ENCODE results near the gene RIMS3.
"Not testable (repeated sequence)": the region's sequence is repeated elsewhere in the genome, so short reads cannot be mapped to it uniquely, and the experiment has no call there.

The RIMS3 gene

DNA sequence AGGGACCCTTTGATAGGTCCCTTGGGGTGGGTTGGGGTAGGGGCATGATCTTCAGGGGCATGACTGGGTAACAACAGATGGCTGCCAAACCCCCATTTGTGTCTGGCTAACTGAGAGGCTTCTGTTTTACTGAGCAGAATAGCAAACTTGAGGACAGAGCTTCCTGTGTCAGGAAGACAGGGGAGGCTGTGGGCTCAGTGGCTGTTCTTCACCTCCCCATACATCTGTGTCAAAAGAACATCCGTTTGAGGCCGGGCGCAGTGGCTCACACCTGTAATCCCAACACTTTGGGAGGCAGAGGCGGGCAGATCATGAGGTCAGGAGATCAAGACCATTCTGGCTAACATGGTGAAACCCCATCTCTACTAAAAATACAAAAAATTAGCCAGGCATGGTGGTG is 35.9 kb downstream of the RIMS3 start:
- not testable (repeated sequence) for DNase-seq

DNA sequence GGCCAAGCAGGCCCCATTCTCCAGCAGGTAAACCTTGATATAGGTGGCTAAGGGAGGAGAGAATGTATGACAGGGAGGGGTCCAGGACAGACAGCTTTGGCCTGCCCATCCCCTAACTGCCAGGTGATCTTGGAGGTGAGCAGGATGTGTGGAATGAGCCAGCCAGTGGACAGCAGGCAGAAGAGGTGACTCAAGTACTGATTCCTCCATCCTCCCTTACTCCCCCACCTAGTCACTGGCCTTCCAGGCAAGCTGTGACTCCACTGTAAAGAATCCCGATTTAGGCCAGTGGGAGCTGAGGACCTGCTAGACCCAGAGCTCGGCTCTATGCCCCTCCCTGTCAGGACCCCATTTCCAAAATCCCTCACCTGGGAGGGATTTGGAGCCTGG is 36.6 kb downstream of the RIMS3 start:
- DNase-seq: no peak

- DNase-seq: no peak
Measured at GRCh38 chr1:40627987-40628902, 37.2 kb downstream of the RIMS3 start.

DNA sequence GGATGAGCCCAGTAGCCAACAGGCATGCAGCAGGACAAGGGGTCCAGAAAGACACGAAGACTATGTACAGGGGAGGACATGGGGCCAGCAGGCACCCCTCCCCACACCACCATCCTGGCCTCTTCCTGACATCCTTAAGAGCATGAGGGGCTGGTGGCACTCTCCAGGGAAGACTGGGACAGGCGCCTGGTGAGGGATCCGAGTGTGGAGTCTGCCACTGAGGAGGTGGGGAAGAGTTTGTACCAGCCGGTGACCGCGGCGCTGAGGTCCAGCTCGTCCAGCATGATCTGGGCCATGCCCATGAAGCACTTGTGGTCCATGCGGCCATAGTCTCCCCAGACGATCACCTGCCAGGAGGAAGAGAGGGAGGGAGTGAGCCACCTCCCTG is 39.1 kb downstream of the RIMS3 start:
- no peak for DNase-seq

GRCh38 chr1:40625476-40626382 is 39.8 kb downstream of the RIMS3 start:
- no peak for DNase-seq

DNA sequence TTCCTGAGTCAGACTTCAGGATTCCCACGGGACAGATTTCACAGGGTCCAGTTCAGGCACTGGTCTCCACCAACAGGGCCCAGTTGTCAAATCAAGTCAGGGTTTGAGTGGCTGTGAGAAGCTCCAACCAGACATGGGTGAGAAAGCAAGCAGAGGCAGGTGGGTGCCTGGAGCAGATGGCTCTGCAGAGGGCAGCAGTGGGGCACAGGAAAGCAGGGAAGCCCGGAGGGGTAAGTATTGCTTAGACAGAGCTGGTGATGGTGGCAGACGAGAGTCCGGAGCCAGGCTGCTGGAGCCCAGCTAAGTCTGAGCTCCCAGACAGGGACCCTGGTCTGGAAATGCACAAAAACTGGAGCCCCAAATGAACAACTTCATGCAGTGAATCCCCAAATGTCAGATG is 40.4 kb downstream of the RIMS3 start:
- DNase-seq: no peak

DNA sequence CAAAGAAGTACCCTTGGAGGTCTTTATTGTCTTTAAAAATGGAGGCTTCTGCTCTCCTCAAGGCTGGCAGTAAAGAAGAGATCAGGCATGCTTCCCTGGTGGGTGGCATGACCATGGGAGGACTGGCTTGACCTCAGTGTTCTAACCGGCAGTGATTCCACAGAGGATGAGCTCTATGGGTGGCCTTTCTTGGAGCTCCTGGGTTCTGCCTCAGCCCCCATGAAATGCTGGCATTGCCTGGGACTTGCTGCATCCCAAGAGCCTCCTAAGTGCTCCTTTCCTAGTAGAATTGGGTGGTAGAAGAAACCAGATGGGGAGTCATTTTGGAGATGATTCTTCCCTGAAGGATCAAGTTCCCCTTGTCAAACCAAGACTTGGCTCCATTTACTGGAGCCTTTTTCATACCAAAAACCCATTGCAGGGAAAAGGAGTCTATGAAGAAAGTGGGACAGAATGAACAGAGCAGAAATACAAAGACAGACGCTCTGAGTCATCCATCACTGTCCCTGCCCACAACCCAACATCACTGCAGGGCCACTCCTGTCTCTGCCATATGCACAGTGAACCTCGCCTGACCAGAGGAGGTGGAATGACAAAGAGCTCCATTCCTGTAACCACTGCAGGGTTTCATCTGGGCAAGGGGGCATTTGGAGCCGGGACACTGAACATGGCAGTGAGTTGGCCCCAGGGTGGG is 42.4 kb downstream of the RIMS3 start:
- no peak for DNase-seq

- no peak for DNase-seq
Measured at GRCh38 chr1:40621821-40622450, 43.5 kb downstream of the RIMS3 start.

DNA sequence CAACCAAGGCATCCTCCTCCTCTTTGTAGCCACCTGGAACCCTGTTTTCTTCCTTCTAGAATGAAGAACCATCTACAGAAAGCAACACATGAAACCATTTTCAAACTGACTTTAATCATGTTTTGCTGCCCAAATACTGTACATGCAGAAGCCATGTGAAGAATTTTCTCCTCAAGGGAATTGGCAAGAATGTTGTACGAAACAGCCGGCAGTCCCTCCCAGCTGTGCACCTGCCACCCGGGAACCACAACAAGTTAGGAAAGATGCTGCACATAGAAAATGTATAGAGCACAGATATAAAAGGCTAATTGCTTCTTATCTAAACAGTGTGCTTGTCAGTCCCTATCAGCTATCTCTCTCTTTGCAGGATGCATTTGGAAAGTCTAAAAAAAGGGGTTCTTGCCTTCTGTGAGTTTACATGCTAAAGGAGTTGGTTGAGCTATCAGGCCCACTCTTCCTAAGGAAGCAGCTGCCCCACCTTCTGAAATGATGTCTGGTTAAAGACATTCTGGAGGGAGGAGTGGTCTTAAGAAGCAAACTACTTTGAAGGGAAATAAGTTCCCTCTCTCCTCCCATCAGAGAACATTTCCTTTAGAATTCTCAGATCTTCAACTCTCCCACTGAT is 44.8 kb downstream of the RIMS3 start:
- no peak for DNase-seq

DNA sequence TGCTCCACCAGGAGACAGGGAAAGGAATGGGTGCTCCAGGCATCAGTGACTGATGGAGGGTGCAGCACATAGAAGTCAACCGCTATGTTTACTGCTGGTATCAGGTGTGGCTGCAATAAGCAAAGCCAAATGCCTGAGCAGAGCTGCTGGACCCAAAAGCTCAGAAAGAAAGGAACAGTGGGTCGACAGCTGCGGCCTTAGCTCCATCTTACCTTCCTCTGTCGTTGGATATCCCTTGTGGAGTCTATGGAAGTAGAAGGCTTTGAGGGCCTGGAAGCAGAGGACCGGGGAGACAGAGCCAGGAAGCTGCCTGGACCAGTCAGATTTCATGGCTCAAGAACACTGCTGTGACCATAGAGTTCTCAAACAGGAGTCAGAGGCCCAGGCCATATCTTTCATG is 45.3 kb downstream of the RIMS3 start:
- no peak for DNase-seq

- no peak for DNase-seq
Measured at GRCh38 chr1:40618108-40618507, 47.4 kb downstream of the RIMS3 start.

GRCh38 chr1:40612345-40612831 is 53.1 kb downstream of the RIMS3 start:
- DNase-seq: peak; percentile 74

- no peak for DNase-seq
Measured at GRCh38 chr1:40610156-40610555, 55.3 kb downstream of the RIMS3 start.

GRCh38 chr1:40607921-40608320 is 57.6 kb downstream of the RIMS3 start:
- no peak for DNase-seq

GRCh38 chr1:40606978-40607377 is 58.5 kb downstream of the RIMS3 start:
- no peak for DNase-seq

DNA sequence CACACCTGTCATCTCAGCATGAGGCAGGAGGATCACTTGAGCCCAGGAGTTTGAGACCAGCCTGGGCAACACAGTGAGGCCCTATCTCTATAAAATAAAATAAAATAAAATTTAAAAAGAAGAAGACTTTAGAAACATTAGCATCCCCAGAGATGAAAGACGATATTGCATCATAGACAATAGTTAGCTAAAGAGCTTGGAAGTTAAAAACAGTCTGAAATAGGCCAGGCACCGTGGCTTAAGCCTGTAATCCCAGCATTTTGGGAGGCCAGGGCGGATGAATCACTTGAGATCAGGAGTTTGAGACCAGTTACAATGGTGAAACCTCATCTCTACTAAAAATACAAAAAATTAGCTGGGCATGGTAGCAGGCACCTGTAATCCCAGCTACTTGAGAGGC is 59.3 kb downstream of the RIMS3 start:
- no peak for DNase-seq

- no peak for DNase-seq
Measured at GRCh38 chr1:40599926-40600325, 65.6 kb downstream of the RIMS3 start.

GRCh38 chr1:40595623-40596022 is 69.9 kb downstream of the RIMS3 start:
- DNase-seq: no peak

DNA sequence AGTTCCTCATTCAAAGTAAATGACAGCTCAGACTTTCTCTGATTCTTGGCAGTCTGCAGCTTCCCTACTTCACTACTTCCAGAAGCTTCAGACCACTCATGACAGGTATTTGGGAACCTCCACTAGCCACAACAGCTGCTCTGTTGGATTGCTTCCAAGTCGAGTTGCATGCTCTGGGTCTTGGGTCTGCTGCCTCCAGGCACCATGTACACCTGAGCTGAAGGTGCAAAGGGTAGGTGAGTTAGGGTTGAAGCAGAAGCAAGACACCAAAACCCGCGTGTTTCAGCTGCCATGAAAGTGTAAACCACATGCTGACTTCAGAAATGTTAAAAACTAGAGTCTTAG is 71.3 kb downstream of the RIMS3 start:
- no peak for DNase-seq

DNA sequence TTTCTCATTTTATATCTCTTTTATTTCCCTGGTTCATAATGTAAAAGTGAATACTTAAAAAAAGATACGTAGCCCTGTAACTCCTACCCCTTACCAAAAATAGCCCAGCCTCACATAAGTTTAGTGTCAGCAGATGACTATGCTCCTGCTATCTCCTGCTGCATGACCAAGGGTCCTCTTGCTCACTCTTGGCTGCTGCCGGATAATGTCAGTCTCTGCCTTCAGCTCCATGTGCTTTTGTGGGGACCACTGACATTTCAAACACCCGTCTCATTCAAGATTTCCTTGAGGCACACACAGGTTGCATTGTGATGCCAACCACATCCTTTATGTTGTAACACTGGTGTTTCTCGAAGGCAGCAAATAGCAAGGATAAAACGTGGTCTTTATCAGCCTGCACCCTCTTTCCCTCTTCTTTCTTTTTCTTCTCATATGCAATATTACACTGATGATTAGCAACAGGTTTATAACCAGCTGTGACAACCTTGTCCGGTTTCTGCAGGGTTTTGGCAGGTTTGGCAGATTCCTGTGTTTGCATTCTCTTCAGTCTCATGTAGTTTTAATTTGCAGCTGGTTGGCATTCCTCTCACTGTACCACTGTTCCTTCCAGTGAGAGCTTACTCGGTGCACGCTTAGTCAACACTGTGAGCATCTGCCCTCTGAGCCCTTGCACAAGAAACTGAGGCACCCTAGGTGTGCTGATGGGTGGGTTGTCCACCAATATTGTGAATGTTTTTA is 71.9 kb downstream of the RIMS3 start:
- DNase-seq: no peak

- DNase-seq: peak; percentile 46
Measured at GRCh38 chr1:40592107-40592803, 73.2 kb downstream of the RIMS3 start.

Measured in midbrain (tissue), 1 donor.